ENCODE results near the gene GDF10.

DNA sequence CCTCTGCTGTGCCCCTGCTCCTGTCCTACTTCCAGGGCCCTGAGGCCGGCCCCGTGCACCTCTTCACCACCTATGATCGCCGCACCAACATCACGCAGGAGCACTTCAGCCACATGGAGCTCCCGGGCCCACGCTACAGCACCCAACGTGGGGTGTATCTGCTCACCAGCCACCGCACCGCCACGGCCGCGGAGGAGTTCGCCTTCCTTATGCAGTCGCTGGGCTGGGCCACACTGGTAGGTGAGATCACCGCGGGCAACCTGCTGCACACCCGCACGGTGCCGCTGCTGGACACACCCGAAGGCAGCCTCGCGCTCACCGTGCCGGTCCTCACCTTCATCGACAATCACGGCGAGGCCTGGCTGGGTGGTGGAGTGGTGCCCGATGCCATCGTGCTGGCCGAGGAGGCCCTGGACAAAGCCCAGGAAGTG, 50.0 kb downstream of the GDF10 start:
- TF ChIP-seq, protein P1, sequence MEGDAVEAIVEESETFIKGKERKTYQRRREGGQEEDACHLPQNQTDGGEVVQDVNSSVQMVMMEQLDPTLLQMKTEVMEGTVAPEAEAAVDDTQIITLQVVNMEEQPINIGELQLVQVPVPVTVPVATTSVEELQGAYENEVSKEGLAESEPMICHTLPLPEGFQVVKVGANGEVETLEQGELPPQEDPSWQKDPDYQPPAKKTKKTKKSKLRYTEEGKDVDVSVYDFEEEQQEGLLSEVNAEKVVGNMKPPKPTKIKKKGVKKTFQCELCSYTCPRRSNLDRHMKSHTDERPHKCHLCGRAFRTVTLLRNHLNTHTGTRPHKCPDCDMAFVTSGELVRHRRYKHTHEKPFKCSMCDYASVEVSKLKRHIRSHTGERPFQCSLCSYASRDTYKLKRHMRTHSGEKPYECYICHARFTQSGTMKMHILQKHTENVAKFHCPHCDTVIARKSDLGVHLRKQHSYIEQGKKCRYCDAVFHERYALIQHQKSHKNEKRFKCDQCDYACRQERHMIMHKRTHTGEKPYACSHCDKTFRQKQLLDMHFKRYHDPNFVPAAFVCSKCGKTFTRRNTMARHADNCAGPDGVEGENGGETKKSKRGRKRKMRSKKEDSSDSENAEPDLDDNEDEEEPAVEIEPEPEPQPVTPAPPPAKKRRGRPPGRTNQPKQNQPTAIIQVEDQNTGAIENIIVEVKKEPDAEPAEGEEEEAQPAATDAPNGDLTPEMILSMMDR (IDR thresholded peaks at IDR 0.05; ENCODE audit: borderline replicate concordance, extremely low read depth, low read length, poor library complexity, severe bottlenecking), result no peak
- no peak for TF ChIP-seq EZH2 (IDR thresholded peaks at IDR 0.05; ENCODE audit: borderline replicate concordance, low read depth, low read length, severe bottlenecking)

Data from DND-41 (cell line).